K562 (cell line): Measurements from ENCODE around the gene NTPCR. TPM values are rescaled to one million over a fixed set of nuclear protein-coding genes. Genes with fewer than 3 reads are reported as not detected.

Source experiments
- ATAC-seq: fragments of 200-7000 bp; cut with Tn5 transposase; 3 replicates; pipeline ENCODE4 v1.9.1; 2020; ENCODE audit warnings: moderate library complexity
- BruUV-seq: library from RNA; stranded (reverse); fragments of 400-500 nt; replicated peaks from 2 replicates; lab custom pipeline; 2021; lab: Mats Ljungman, UMichigan
- CTCF ChIA-PET: fragments of 300-600 bp; formaldehyde crosslinking; extraction: SDS; loops from one replicate; lab custom pipeline; 2021; ENCODE audit warnings: low intra/inter-chr PET ratio; lab: Yijun Ruan, JAX
- POLR2A ChIA-PET: fragments of 300-600, 350-650 bp; sonication (Branson Sonifier 250); formaldehyde crosslinking; extraction: SDS; loops from one replicate; lab custom pipeline; 2021; ENCODE audit warnings: antibody characterized with exemption, inconsistent platforms; lab: Yijun Ruan, JAX
- DNase-seq, 4 experiments: peaks; one replicate each; pipeline versions ENCODE4 v3.0.0 to v3.0.0-alpha.2; 2011 to 2018; ENCODE audit warnings: low spot score in 3 of 4, mixed read lengths in 3 of 4; ENCODE audit errors: extremely low read depth in 1 of 4
- FAIRE-seq: peaks from 2 replicates; lab custom pipeline; 2011; peaks lifted over from hg19 to GRCh38; lab: Jason Lieb, UNC
- H2AFZ ChIP-seq: 2 replicates; pipeline ENCODE4 v1.6.0; 2011; ENCODE audit warnings: low read depth, low read length, control low read depth, inconsistent platforms
- H3K27ac ChIP-seq: fragments of 200-600 bp; 3 replicates; pipeline ENCODE4 v1.8.0; 2011; ENCODE audit warnings: low read depth, mild to moderate bottlenecking, control low read depth, inconsistent platforms, low read length, moderate library complexity, mixed read lengths; ENCODE audit errors: extremely low read depth
- H3K27me3 ChIP-seq, 2 experiments: fragments of 300-600 bp in 1 of 2; 2 replicates in 1 of 2; 3 replicates in 1 of 2; pipeline versions ENCODE4 v1.6.0 to v1.8.0; 2011; ENCODE audit warnings: inconsistent platforms in 2 of 2, low read length in 2 of 2, mild to moderate bottlenecking in 1 of 2, mixed read lengths in 1 of 2, moderate library complexity in 1 of 2; ENCODE audit not compliant: control insufficient read depth in 2 of 2, insufficient read depth in 2 of 2
- H3K36me3 ChIP-seq: fragments of 300-600 bp; 3 replicates; pipeline ENCODE4 v1.8.0; 2011; ENCODE audit warnings: mild to moderate bottlenecking, low read length, inconsistent platforms; ENCODE audit not compliant: control insufficient read depth, insufficient read depth
- H3K4me1 ChIP-seq, 2 experiments: fragments of 200-600 bp in 1 of 2; replicated peaks in 1 of 2; 2 replicates in 1 of 2; 3 replicates in 1 of 2; pipeline versions ENCODE4 v1.5.1 to v1.8.0; 2011; ENCODE audit warnings: inconsistent platforms in 2 of 2, low read length in 2 of 2, mild to moderate bottlenecking in 1 of 2, mixed read lengths in 1 of 2, moderate library complexity in 1 of 2; ENCODE audit not compliant: control insufficient read depth in 2 of 2, insufficient read depth in 2 of 2
- H3K4me2 ChIP-seq: 2 replicates; pipeline ENCODE4 v1.6.1; 2011; ENCODE audit warnings: low read length, control low read depth, inconsistent platforms, mixed read lengths; ENCODE audit not compliant: insufficient read depth
- H3K4me3 ChIP-seq: fragments of 200-600 bp; sonication (generic), shearing (Covaris generic); 2 replicates; pipeline ENCODE4 v1.5.1; 2016; ENCODE audit warnings: control low read depth, inconsistent platforms
- H3K79me2 ChIP-seq: fragments of 200-600 bp; 3 replicates; pipeline ENCODE4 v1.8.0; 2011; ENCODE audit warnings: low read length, inconsistent platforms; ENCODE audit not compliant: control insufficient read depth, insufficient read depth
- H3K9ac ChIP-seq, 2 experiments: 2 replicates each; pipeline versions ENCODE4 v1.6.0 to v1.6.1; 2011; ENCODE audit warnings: low read depth in 2 of 2, low read length in 2 of 2, control low read depth in 1 of 2, inconsistent platforms in 1 of 2, mild to moderate bottlenecking in 1 of 2, mixed read lengths in 1 of 2; ENCODE audit not compliant: insufficient read depth in 1 of 2
- H3K9me1 ChIP-seq: one replicate; pipeline ENCODE4 v1.6.0; 2011; ENCODE audit warnings: inconsistent platforms, mild to moderate bottlenecking, low read length, moderate library complexity; ENCODE audit not compliant: control insufficient read depth, insufficient read depth
- H3K9me3 ChIP-seq: replicated peaks from 2 replicates; pipeline ENCODE4 v1.5.1; 2011; ENCODE audit warnings: low read depth, low read length, inconsistent platforms; ENCODE audit not compliant: control insufficient read depth, insufficient read depth
- H4K20me1 ChIP-seq: replicated peaks from 2 replicates; pipeline ENCODE4 v1.6.1; 2011; ENCODE audit warnings: low read length, inconsistent platforms, mixed read lengths; ENCODE audit not compliant: control insufficient read depth, insufficient read depth
- CXXC5 ChIP-seq: fragments of 250-450 bp; sonication (Bioruptor Pico); IDR thresholded peaks from 2 replicates; pipeline ENCODE4 v1.8.0; 2022; ENCODE audit warnings: inconsistent platforms, mild to moderate bottlenecking, moderate library complexity
- ILF3 ChIP-seq: fragments of 450-650 bp; IDR thresholded peaks from 2 replicates; pipeline ENCODE4 v1.6.1; 2018; ENCODE audit warnings: antibody characterized with exemption, mild to moderate bottlenecking, moderate library complexity, borderline replicate concordance
- IRF9 ChIP-seq: fragments of 450-650 bp; IDR thresholded peaks from 2 replicates; pipeline ENCODE4 v1.6.1; 2016; ENCODE audit warnings: missing biosample characterization, missing genetic modification characterization
- MXI1 ChIP-seq: IDR thresholded peaks from 2 replicates; pipeline ENCODE4 v1.6.1; 2011; ENCODE audit warnings: low read depth, mild to moderate bottlenecking, improper control_type of control experiment, low read length
- NFIX ChIP-seq: fragments of 250-450 bp; sonication (Bioruptor Pico); IDR thresholded peaks from 2 replicates; pipeline ENCODE4 v1.4.0; 2020; ENCODE audit warnings: low read depth, mild to moderate bottlenecking, moderate library complexity
- NFYB ChIP-seq: IDR thresholded peaks from 2 replicates; pipeline ENCODE4 v1.6.1; 2011; ENCODE audit warnings: mild to moderate bottlenecking, moderate library complexity; ENCODE audit not compliant: insufficient read length; ENCODE audit errors: extremely low read depth
- USF2 ChIP-seq: sonication (generic); formaldehyde crosslinking; IDR thresholded peaks from 2 replicates; pipeline ENCODE4 v1.5.0; 2020; ENCODE audit warnings: missing genetic modification reagents
- YY1 ChIP-seq, 3 experiments: IDR thresholded peaks; 2 replicates each; pipeline ENCODE4 v1.6.1; 2011; ENCODE audit warnings: low read length in 2 of 3, mild to moderate bottlenecking in 2 of 3, moderate library complexity in 2 of 3, borderline replicate concordance in 1 of 3, control low read depth in 1 of 3, low read depth in 1 of 3; ENCODE audit not compliant: insufficient read depth in 3 of 3, insufficient replicate concordance in 2 of 3, control insufficient read depth in 1 of 3, insufficient read length in 1 of 3; ENCODE audit errors: extremely low read depth in 1 of 3
- ZNF165 ChIP-seq: fragments of 250-450 bp; sonication (Bioruptor Pico); IDR thresholded peaks from 2 replicates; pipeline ENCODE4 v1.4.0; 2020; ENCODE audit warnings: borderline replicate concordance
- ZNF280B ChIP-seq: fragments of 250-450 bp; sonication (Bioruptor Pico); IDR thresholded peaks from 2 replicates; pipeline ENCODE4 v1.5.1; 2021; ENCODE audit warnings: mild to moderate bottlenecking
- ZNF316 ChIP-seq: fragments of 450-650 bp; IDR thresholded peaks from 2 replicates; pipeline ENCODE4 v1.6.1; 2016
- ZNF449 ChIP-seq: fragments of 250-450 bp; sonication (Bioruptor Pico); IDR thresholded peaks from 2 replicates; pipeline ENCODE4 v1.8.0; 2022; ENCODE audit warnings: moderate library complexity, mild to moderate bottlenecking, inconsistent platforms
- WGBS: fragments of 100-300 bp; shearing (Covaris generic); methylation state at CpG from one replicate; pipeline ENCODE4 v1.1.6; 2016; ENCODE audit warnings: low coverage, mixed read lengths; ENCODE audit not compliant: insufficient coverage; ENCODE audit errors: missing lambda C conversion rate; 5-methylcytosine and 5-hydroxymethylcytosine counted together
- in situ Hi-C: fragments of 300-500 bp; cut with MboI; formaldehyde crosslinking; loops from 4 replicates; pipeline ENCODE4 v1.15.0; 2018; ENCODE audit warnings: inconsistent platforms, mixed read lengths
- intact Hi-C: fragments of 100-400 bp; cut with micrococcal nuclease; formaldehyde crosslinking; loops from 2 replicates; pipeline ENCODE4 v1.14.2; 2022
- polyA plus RNA-seq, 8 experiments: library from polyadenylated mRNA; depleted of rRNA in 4 of 8; stranded (reverse) in 5 of 8; unstranded in 3 of 8; fragments of >200 nt; fragmentation: Nextera tagmentation in 2 of 8; fragmentation: Illumina TruSeq in 1 of 8; extraction: Ambion mirVana in 2 of 8; extraction: Trizol in 1 of 8; gene quantifications; 2 replicates each; pipeline versions ENCODE4 v1.2.1 to v1.2.3, GENCODE V29; 2011 to 2014; ENCODE audit warnings: inconsistent platforms in 1 of 8, missing spikeins in 1 of 8
- total RNA-seq, 7 experiments: library from RNA; depleted of rRNA in 6 of 7; stranded (reverse); fragments of >200 nt in 6 of 7; fragmentation: Illumina TruSeq in 2 of 7; extraction: Trizol in 2 of 7; gene quantifications; 2 replicates each; pipeline versions ENCODE4 v1.2.1 to v1.2.3, GENCODE V29; 2011 to 2021; ENCODE audit warnings: low replicate concordance in 1 of 7

NTPCR gene
- total and polyA plus RNA-seq, 9 of the 15 experiments (the other 6 are each of a cell fraction or from before 2014, with no cell fraction given), result 19.3 to 105 (median 48.8) TPM

GRCh38 chr1:232900818-232901217 is 49.6 kb upstream of the NTPCR start:
- Histone ChIP-seq H4K20me1 (no peaks in the 10 kb centered on the region), H3K79me2 (no peaks in the 10 kb centered on the region), H3K9ac (no peak overlapping the region), H3K27ac (no peak overlapping the region), H2AFZ (no peak overlapping the region), H3K4me3 (no peak overlapping the region), H3K36me3 (no peaks in the 10 kb centered on the region), H3K9me3 (no peaks in the 10 kb centered on the region), H3K27me3 (peaks cover 0 to 23% of the 10 kb centered on the region in 2 experiments; a peak in 3 of 5 replicates), H3K9me1 (no peaks in the 10 kb centered on the region), H3K4me2 (no peak overlapping the region), H3K4me1 (no peaks in the 10 kb centered on the region)
- no TSS peak for BruUV-seq
- FAIRE-seq (no peak), DNase-seq (no peak), ATAC-seq (no peak)
- 4% methylated on average over 10 of the region's 10 CpGs for WGBS
- intact Hi-C loops (no loop called here), in situ Hi-C loops (no loop called here)
- ChIA-PET CTCF (no interaction called here), POLR2A (no interaction called here)
- TF ChIP-seq MXI1 (no peak), NFIX (CRISPR knock-in tag) (no peak), USF2 (no peak), IRF9 (tag) (no peak), CXXC5 (no peak), YY1 (IDR thresholded peaks at IDR 0.05; ENCODE audit: borderline replicate concordance in 1 of 3, control insufficient read depth in 1 of 3, extremely low read depth in 1 of 3, insufficient read depth in 3 of 3, insufficient read length in 1 of 3, insufficient replicate concordance in 2 of 3, low read depth in 1 of 3, low read length in 2 of 3) (no peak), ZNF449 (no peak), ZNF316 (no peak), ZNF165 (no peak), ZNF280B (CRISPR knock-in tag) (no peak), NFYB (no peak), ILF3 (no peak)
